Esophagus mucosa (tissue), 1 donor: Measurements from ENCODE around the gene CFAP299. TPM values are rescaled to one million over a fixed set of nuclear protein-coding genes. Genes with fewer than 3 reads are reported as not detected.

Experiments used
- ATAC-seq: fragments of 200-7000 bp; cut with Tn5 transposase; one replicate; pipeline ENCODE4 v1.9.1; 2020
- total RNA-seq: library from RNA; stranded (reverse); gene quantifications from one replicate; pipeline ENCODE4 v1.2.4, GENCODE V29; 2023
- donor health status: DM: yes; HTN: yes; CAD: no.

Gene CFAP299
- total RNA-seq, 1 donor from 2014 or later = not detected

- ATAC-seq = no peak
These were observed 620.9 kb downstream of the CFAP299 start for GRCh38 chr4:80956421-80956820.

- no peak for ATAC-seq
These were observed 627.5 kb downstream of the CFAP299 start for GRCh38 chr4:80963051-80963450.

- ATAC-seq = no peak
These were observed 631.8 kb downstream of the CFAP299 start for GRCh38 chr4:80967346-80967745.

GRCh38 chr4:80980239-80980638 is 644.7 kb downstream of the CFAP299 start:
- no peak for ATAC-seq

- no peak for ATAC-seq
These were observed 650.5 kb downstream of the CFAP299 start for GRCh38 chr4:80986011-80986410.

- peak; percentile 23 for ATAC-seq
These were observed 654.5 kb downstream of the CFAP299 start for GRCh38 chr4:80989921-80990544.

- no peak for ATAC-seq
These were observed 655.3 kb downstream of the CFAP299 start for GRCh38 chr4:80990851-80991250.

- no peak for ATAC-seq
These were observed 664.4 kb downstream of the CFAP299 start for GRCh38 chr4:80999943-81000342.

GRCh38 chr4:81003597-81004111 is 668.1 kb downstream of the CFAP299 start:
- no peak for ATAC-seq

GRCh38 chr4:81007417-81007816 is 671.9 kb downstream of the CFAP299 start:
- no peak for ATAC-seq

Other genes starting within 250 kb of the CFAP299 start
- gene PRDM8, start 138.2 kb upstream of the CFAP299 start, total RNA-seq = 0.40 TPM
- not detected for gene FGF5, start 69.1 kb upstream of the CFAP299 start, total RNA-seq